HG03135 (cell line): Measurements from ENCODE around the gene BCL6B.
A peak's percentile ranks its signal among the peaks of the same experiment; 100 is the strongest.

Experiments used
- ATAC-seq: cut with Tn5 transposase; IDR thresholded peaks from one replicate; pipeline ENCODE4 v1.9.1; 2021; ENCODE audit warnings: mild to moderate bottlenecking, moderate library complexity; ENCODE audit not compliant: unreplicated experiment

The BCL6B gene

DNA sequence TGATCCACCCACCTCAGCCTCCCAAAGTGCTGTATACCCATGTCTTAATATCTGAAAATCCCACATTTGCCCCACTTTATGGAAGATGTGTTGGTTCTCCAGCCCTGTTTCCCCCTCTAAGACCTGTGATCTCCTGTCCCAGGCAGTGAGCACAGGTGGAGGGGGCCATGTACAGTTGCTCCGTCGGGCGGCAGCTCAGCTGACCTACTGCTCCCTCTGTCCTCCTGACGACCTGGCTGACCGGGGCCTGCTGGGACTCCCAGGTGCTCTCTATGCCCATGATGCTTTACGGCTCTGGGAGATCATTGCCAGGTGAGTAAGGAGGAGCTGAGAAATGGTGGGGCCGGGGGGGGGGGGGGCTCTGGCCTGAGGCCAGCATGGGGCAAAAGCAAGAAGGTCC is 17.1 kb upstream of the BCL6B start:
- ATAC-seq: no peak

DNA sequence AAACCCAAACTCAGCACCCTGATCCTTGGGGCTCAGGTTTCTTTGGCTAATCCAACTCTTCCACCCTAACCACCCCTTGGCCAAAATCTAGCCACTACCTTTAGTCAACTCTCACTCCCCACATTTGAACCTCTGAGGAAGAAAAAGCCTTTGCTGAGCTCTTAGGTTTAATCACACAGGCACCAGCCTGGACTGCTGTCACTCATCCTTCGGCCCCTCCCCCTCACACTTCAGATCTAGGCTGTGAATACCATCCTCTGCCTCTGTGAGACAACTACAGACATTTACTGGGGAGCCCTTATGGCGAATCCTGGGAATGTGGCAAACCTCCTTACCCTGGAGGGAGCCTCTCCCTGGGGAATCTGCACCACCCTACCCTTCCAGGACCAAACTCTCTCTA is 15.7 kb upstream of the BCL6B start:
- no peak for ATAC-seq

DNA sequence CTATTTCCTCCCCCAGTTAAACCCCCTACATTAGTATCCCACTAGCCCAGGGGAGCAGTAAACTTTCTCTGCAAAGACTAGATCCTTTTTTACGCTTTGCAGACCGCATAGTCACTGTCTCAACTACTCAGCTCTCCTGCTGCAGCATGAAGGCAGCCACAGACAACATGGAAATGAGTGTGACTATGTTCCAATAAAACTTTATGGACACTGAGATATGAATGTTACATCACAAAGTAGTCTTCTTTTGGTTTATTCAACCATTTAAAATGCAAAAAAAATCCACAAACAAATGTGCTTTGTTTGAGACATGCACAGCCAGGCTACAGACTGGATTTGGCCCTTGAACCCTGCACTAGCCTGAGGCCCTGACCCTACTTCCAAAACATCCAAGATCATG is 12.3 kb upstream of the BCL6B start:
- ATAC-seq: no peak

DNA sequence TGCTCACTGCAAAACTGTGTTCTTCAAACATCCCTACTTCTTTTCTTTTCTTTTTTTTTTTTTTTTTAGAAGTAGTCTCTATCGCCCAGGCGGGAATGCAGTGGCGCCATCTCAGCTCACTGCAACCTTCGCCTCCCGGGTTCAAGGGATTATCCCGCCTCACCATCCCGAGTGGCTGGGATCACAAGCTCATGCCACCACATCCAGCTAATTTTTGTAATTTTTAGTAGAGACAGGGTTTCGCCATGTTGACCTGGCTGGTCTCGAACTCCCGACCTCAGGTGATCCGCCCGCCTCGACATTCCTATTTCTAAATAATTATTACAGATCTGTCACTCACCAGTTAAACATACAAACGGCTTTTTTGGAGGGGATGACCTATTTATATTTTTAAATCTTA is 11.4 kb upstream of the BCL6B start:
- no peak for ATAC-seq

DNA sequence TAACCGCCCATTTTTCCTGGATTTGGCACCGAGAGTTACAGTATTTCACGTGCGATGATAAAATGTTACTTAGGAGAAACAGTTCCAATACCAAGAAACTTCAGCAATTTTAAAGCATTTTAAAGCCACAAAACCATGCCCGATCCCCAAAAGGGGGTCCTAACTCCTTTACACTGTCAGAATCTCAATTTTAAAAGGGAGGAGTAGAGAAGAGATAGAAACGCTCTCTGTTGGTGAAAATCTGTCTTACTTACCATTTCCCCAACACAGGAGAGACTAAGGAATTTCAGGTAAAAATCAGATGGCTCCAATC is 11.0 kb upstream of the BCL6B start:
- no peak for ATAC-seq

DNA sequence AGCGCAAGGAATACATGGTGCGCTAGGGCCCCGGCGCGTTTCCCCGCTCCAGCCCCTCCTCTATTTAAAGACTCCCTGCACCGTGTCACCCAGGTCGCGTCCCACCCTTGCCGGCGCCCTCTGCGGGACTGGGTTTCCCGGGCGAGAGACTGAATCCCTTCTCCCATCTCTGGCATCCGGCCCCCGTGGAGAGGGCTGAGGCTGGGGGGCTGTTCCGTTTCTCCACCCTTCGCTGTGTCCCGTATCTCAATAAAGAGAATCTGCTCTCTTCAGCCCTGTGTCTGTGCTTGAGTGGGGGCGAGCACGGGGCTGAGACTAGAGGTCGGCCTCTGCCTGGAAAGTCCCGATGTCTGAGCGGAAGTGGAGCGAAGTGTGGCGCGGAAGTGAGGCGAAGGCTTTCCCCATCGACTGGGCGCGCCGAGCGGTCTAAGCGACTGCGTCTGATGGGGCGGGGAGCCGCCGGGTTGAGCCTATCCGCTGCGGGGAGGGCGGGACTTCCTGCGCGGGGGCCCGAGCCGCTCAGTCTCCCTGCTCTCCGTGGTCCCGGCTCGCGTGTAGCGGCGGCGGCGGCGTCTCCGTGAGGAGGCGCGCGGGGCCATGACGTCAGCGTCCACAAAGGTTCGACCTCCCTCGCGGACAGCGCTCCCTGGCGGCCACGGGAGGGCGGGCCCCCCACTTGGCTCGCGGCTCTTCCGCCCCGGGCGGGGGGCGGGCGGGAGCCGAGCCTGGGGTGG is 8.4 kb upstream of the BCL6B start:
- peak; percentile 79 for ATAC-seq

DNA sequence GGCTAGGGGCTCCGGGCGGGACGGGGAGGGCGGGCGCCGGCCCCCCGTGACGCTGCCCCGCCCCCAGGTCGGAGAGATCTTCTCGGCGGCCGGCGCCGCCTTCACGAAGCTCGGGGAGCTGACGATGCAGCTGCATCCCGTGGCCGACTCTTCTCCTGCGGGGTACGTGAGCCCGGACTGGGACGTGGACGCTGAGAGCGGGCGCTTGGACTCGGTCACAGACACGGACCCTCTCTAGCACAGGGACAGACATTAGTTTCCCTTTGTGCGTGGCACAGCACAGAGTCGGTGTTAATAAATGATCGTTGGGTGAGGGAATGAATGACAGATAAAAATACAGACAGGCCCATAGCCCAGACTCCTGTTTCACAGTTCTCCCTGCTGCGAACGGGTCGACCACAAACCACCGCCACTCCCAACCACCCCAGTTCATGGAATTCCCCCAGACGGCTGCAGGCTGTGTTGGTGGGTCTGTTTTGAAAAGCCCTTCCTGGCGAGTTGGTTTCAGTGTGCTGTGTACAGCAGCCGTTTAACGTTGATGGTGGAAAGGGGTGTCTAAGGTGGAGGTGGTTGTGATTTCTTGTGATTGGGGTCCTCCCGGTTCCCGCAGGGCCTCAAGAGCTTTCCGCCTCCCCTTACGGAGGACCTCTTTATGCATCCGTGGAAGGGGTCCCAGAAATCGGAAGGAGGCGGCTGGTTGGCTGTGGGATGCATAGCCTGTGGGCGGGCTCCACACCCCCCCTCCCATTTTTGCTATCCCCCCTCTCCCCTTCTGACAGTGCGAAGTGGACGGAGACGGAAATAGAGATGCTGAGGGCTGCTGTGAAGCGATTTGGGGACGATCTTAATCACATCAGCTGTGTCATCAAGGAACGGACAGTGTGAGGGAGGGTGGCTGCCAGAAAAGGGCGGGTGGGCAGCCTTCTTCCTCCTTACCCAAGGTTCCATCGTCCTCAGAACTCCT is 7.6 kb upstream of the BCL6B start:
- peak; percentile 20 for ATAC-seq

DNA sequence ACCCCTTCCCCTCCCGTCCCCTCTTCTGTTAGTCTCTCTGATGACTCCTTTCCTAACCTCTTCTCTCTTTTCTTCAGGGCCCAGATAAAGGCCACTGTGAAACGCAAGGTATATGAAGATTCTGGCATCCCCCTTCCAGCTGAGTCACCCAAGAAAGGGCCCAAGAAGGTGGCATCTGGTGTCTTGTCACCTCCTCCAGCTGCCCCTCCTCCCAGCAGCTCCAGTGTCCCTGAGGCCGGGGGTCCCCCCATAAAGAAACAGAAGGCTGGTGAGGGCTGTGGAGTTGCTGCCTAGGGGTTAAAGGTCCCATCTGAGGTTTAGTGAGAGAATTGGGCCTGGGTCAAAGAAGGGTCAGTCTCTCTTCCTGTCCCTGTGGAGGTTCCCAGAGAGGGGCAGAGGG is 6.4 kb upstream of the BCL6B start:
- no peak for ATAC-seq

DNA sequence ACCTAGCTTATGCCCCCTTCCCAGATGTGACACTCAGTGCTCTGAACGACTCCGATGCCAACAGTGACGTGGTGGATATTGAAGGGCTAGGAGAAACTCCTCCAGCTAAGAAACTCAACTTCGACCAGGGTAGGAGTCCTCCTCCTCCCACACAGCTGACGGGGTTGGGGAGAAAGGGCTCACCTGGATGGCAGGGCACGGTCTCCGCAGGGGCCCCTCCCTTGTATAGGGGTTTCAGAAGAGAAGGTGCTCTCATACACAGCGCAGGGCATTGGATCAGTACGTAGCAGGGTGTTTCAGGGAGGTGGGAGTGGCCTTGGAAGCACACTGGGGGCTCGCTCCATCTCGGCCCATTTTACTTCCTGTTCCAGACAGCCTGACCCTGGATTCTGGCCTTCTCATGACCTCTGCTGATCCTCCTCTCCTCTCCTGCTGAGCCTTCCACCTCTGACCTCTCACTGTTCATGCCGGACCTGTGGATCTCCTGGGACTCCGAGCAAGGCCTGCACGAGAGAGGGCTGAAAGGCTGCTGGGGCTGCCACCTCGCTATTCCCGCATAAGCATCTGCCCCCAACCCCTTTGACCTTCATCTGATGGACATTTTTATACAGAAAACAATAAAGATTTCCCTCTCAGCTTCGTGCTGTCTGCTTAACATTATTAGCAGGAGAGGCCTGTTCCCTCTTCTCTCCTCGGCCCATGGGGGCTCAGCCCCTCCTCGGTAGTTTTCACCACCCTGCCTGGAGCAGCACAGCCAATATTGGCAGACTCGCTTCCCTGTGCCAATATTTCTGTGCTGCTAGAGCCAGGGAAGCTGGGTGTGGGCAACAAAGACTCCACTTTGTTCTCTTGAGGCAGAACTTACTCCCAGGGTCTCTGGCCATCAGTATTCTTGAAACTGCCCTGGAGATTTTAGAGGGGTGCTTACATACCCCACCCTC is 5.7 kb upstream of the BCL6B start:
- no peak for ATAC-seq

DNA sequence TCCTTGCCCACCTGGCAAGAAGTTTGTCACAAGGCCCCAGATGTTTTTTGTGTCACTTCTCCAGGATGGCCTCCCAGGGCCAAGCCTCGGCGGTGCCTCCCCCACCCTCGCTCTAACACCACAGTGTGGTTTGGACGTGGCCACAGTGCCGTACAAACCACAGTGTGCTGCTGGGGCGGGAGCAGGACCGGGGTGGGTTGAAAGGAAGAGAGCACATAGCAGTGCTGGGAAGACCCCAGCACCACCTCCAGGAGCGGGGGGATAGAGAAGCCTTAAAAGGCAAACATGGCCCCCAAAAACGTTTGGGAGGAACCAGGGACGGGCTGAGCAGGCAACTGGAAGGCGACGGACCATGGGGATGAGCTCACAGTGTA is 5.0 kb upstream of the BCL6B start:
- ATAC-seq: no peak

DNA sequence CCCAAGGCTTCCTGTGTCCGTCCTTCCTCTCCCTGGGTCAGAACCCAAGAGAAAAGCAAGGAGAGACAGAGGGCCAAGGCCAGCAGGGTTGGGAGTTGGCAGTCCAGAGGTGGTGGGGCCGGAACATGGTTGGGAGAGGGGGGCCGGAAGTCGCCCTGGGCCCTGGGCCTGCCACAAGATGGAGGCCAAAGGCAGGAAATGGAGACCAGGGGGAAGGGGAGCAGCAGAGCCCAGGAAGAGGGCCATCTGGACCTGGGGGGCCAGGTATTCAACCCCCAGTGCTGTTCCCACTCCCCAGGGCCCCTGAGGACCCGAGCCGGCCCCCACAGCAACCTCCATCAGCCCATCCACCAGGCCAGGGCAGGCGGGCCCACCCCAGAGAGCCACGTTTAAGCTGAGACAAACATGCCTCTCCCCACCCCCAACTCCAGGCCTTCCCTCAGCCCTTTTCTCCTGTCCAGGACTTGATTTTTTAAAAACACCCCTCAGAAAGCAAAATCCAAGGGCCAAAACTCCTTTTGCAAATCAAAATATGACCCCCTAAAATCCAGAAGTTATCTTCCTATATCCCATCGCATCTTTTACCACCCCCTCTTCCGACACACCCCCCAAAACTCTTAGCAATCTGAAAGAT is 4.4 kb upstream of the BCL6B start:
- no peak for ATAC-seq

DNA sequence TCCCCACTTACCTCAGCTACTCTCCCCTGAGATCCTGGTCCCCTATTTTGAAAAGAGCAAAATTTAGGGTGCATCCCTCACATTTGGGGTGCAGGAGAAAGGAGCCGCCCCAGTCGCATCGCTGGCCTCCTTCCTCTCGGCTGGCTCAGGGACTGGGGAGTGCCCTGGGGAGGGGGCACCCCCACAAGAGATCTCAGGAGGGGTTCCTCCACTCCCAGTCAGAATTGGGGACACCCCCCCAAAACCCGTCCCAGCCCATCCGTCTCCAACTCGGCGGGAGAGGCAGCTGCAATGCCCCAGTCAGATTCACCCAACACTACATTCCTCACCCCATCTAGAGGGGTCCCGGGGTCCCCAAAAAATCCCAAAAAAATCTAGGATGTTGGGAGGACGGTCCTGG is 3.5 kb upstream of the BCL6B start:
- ATAC-seq: no peak

DNA sequence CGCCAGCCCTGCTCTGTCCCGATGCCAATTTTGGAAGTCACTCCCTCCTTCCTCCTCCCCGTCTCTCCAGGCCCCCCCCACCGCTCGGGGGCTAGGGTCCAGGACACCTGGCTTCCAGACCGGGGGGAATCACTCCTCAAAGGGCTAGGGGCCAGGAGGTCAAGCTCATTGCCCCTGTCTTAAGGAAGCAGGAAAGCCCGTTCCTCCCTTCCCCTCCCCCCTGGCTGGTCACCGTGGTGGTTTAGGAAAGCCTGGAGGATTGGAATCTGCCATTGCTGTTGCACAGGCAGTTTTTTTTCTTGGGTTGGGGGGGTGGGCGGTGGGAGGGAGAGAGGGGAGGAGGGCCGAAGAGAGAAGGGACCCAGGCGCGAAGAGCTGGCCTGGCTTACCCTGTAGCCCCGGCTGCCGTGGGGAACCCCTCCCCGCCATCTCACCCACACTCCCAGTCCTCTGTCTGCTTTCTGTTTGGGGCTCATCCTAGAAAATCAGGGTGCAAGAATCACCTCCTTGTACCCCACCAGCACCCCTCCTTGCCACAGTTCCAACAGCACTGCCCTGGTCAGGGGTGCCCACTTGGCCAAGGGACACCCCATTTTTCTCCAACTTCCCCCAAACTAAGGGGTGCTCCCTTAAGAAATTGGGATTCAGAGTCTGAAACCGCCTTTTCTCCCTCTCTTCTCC is 2.9 kb upstream of the BCL6B start:
- ATAC-seq: no peak

DNA sequence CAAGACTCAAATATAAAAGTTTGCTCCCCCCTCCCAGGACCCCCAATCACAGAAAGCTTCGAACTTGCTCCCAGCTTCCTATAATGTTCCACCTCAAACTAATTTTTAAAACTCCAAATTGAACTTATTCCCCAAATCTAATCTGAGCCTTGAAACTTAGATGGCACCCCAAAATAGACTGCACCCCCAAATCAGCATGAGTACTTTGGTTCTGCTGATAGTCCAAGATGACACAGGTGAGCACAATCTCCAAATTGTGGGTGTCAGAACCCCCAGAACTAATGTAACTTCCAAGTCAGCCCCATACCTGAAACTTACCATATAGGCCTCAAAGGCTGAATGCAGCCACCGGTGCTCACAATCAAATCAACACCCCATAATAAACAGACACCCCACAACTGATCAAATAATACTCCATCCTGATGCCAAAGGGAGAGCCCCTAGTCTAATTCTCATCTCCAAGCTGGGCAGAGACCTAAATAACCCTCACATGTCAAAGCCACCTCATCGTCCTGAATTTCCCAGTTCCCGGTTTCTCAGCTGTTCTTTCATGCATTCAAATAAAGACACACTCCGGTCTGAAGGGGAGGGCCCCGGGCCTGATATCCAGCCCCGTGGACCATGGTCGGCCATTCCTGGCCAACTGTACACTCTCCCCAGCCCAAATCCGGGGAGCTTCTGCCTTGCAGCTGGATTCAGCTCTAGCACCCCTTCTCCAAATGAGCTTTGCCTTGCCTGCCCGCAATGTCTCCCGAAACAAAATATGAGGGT is 1.8 kb upstream of the BCL6B start:
- no peak for ATAC-seq

DNA sequence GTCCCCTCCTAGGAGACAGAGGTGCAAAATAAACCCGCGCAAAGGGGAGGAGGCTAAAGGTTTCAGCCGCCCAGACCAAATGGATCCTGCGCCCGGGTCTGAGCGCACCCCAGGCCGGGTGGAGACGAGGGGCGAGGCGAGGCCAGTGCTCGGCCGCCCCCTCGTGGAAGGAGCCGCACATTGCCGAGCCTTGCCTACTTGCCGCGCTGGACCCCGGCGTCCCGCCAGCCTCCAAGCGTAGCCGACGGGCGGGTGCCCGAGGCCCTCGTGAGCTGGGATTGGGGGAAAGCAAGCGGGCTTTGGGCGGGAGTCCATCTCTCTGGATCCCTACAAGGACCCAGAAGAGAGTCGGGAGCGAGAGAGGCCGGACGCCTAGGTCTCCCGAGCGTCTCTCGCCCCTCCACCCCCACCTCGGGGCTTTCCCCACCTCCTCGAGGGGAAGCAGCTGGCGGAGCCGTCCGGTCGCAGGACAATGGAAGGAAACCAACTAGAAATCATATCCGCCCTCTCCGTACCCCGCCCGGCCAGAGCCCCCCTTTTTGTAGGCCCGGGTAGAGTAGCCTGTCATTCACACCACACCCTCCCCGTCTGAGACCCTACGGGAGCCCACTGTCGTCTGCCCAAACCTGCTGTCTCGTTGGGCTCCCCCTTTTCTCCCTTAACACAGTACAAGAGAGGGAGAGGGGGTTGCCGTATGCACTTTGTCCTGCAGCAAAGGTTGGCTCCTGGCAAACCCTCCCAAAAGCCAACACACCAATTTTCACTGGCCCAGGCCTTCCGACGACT is 664 bp upstream of the BCL6B start:
- ATAC-seq: no peak

DNA sequence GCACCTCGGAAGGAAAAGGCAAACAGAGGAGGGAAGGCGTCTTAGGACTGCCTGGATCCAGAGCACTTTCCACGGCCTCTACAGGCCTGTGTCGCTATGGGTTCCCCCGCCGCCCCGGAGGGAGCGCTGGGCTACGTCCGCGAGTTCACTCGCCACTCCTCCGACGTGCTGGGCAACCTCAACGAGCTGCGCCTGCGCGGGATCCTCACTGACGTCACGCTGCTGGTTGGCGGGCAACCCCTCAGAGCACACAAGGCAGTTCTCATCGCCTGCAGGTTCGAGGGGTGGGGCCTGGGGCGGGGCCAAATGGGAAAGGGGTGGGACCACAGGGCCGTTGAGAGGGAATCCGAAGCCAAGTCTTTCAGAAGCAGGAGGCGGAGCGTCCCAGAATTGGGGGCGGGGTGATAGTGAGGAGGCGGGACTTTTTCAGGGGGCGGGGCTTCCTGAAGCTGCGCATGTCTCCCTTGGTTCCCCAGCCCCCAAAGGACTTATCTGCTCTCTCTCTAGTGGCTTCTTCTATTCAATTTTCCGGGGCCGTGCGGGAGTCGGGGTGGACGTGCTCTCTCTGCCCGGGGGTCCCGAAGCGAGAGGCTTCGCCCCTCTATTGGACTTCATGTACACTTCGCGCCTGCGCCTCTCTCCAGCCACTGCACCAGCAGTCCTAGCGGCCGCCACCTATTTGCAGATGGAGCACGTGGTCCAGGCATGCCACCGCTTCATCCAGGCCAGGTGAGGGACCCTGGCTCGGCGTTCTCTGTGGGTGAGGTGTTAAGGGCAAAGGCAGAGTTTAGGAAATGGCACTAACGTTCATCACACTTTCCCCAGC is 939 bp downstream of the BCL6B start:
- ATAC-seq: peak; percentile 34

DNA sequence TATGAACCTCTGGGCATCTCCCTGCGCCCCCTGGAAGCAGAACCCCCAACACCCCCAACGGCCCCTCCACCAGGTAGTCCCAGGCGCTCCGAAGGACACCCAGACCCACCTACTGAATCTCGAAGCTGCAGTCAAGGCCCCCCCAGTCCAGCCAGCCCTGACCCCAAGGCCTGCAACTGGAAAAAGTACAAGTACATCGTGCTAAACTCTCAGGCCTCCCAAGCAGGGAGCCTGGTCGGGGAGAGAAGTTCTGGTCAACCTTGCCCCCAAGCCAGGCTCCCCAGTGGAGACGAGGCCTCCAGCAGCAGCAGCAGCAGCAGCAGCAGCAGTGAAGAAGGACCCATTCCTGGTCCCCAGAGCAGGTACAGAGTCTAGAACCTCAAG is 1.5 kb downstream of the BCL6B start:
- ATAC-seq: no peak

DNA sequence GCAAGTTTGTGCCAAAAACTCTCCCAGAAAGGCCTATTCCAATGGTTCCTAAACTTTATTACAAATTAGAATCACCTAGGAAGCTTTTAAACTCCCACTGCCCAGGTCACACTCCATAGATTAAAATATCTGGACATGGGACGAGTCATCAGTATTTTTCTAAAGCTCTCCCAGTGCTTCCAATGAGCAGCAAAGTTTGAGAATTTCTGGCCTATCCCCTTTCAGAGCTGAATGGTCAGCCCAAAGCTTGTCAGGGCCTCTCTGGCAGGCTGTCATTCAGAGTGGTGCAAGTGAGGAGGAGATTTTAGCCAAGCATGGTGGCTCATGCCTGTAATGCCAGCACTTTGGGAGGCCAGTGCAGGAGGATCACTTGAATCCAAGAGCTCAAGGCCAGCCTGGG is 2.4 kb downstream of the BCL6B start:
- ATAC-seq: no peak
